NCI-H146 treated with DMSO at 0.1 percent for 48 hours (cell line): Measurements from ENCODE around the gene MYH14.
"Not testable (repeated sequence)": the region's sequence is repeated elsewhere in the genome, so short reads cannot be mapped to it uniquely, and the experiment has no call there.

Source experiments
- DNase-seq: peaks from one replicate; lab custom pipeline; 2025; ENCODE audit not compliant: unreplicated experiment; lab: John Stamatoyannopoulos, UW

MYH14 gene

GRCh38 chr19:50330365-50331078 is 127.1 kb downstream of the MYH14 start:
- peak; percentile 86 for DNase-seq

- no peak for DNase-seq
These were observed 128.0 kb downstream of the MYH14 start for GRCh38 chr19:50331221-50331993.

GRCh38 chr19:50331994-50332243 is 128.5 kb downstream of the MYH14 start:
- no peak for DNase-seq

GRCh38 chr19:50332244-50333038 is 129.0 kb downstream of the MYH14 start:
- no peak for DNase-seq

GRCh38 chr19:50333235-50333736 is 129.9 kb downstream of the MYH14 start:
- DNase-seq, result peak; percentile 86

- peak; percentile 56 for DNase-seq
These were observed 130.6 kb downstream of the MYH14 start for GRCh38 chr19:50333737-50334617.

- DNase-seq, result no peak
These were observed 131.5 kb downstream of the MYH14 start for GRCh38 chr19:50334741-50335421.

GRCh38 chr19:50337031-50337430 is 133.6 kb downstream of the MYH14 start:
- DNase-seq, result not testable (repeated sequence)

- DNase-seq, result no peak
These were observed 136.9 kb downstream of the MYH14 start for GRCh38 chr19:50340331-50340730.

GRCh38 chr19:50341091-50341564 is 137.7 kb downstream of the MYH14 start:
- no peak for DNase-seq

- no peak for DNase-seq
These were observed 141.4 kb downstream of the MYH14 start for GRCh38 chr19:50344661-50345318.

GRCh38 chr19:50347089-50347581 is 143.7 kb downstream of the MYH14 start:
- not testable (repeated sequence) for DNase-seq

GRCh38 chr19:50349277-50350057 is 146.0 kb downstream of the MYH14 start:
- DNase-seq, result no peak

- no peak for DNase-seq
These were observed 148.8 kb downstream of the MYH14 start for GRCh38 chr19:50352242-50352641.

- not testable (repeated sequence) for DNase-seq
These were observed 150.1 kb downstream of the MYH14 start for GRCh38 chr19:50353487-50353880.

GRCh38 chr19:50356691-50357177 is 153.3 kb downstream of the MYH14 start:
- no peak for DNase-seq

GRCh38 chr19:50357178-50358100 is 154.0 kb downstream of the MYH14 start:
- DNase-seq, result peak; percentile 64
